Inflammatory macrophage treated with lipopolysaccharide for 4 hours (primary cell): ENCODE data around the gene C10orf90.

Source experiments
- DNase-seq: peaks from one replicate; pipeline ENCODE4 v3.0.0-alpha.2; 2020

The C10orf90 gene

DNA sequence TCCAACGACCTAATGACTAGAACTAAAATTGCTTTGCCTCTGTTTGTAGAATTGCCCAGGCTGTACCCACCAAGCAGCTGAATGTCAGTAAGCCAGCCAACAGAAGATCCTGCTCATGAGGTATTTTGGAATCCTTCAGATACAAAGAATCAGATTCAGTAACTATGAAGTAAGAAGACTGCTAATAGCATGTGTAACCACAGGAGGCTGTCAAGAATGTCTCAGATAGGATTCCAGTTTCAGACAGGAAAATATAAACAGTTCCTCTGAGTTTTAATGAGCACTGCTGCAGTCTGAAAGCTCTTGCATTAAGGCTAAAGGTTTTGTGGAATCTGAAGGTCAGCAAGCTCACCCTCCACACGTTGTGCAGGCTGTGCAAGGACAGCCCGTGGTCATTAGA is 169.6 kb downstream of the C10orf90 start:
- no peak for DNase-seq

GRCh38 chr10:126500185-126500584 is 170.3 kb downstream of the C10orf90 start:
- DNase-seq: no peak

- DNase-seq: no peak
Measured at GRCh38 chr10:126499744-126500143, 170.7 kb downstream of the C10orf90 start.

DNA sequence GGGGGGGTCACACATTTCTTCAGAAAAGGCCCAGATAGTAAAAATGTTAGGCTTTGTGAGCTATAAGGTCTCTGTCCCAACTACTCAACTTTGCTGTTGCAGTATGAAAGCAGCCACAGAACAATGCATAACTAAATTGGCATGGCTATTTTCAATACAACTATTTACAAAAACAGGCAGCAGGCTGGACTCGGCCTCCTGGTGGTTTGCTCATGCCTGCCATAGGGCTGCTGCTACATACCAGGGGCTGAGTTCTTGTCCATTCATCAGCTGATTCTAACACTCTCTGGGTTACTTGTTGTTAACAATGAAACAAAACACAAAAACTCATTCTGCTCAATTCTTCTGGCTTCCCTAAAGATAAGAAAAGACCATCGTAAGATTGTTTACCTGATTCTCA is 172.8 kb downstream of the C10orf90 start:
- DNase-seq: no peak

DNA sequence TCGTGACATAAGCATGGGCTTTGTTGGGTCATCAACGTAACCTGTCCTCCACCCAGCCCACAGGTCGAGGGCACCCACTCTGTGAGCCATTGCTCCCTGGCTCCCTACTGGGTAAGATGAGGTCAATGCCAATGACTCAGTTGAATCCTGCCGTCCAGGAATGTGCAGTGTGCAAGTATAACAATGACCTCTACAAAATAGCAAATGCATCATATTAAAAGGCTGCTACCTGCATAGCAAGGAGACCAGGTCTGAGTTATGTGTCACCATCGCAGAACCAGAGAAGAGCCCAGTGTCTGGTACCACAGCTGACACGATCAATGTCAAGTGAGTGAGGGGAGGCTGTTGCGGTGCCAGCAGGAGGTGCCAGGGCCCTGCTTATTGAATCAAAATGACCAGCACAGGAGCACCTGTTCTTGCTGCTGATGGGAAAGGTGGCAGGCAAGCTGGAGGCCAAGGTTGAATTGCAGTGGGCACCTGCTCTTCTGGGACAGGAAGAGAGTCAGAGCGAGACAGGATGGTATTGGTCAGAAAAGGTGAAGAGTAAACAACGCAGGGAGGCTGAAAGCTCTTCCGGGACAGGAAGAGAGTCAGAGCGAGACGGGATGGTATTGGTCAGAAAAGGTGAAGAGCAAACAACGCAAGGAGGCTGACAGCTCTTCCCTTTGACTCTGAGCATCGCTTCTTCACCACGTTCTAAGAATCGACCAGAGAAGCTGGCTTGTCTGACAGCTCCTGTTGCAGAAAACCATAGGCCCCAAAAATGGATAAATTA is 173.5 kb downstream of the C10orf90 start:
- no peak for DNase-seq

- no peak for DNase-seq
Measured at GRCh38 chr10:126491476-126491875, 179.0 kb downstream of the C10orf90 start.

DNA sequence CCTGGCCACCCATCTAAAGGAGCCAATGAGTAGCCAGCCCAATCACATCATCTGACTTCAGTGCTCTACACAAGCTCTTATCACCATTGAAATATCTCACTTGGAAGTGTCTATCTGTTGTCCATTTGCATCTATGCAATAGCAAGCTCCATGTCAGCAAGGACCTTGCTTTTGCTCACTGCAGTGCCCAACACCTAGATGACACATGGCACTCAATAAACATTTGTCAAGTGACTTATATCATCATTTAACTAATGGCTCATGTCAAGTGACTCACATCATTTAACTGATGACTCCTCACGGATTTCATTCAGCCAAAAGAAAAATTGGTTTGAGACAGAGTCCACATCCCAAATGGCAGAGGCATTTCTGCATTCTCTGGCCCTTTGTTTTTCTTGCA is 189.3 kb downstream of the C10orf90 start:
- DNase-seq: no peak

GRCh38 chr10:126480648-126481047 is 189.8 kb downstream of the C10orf90 start:
- no peak for DNase-seq

DNA sequence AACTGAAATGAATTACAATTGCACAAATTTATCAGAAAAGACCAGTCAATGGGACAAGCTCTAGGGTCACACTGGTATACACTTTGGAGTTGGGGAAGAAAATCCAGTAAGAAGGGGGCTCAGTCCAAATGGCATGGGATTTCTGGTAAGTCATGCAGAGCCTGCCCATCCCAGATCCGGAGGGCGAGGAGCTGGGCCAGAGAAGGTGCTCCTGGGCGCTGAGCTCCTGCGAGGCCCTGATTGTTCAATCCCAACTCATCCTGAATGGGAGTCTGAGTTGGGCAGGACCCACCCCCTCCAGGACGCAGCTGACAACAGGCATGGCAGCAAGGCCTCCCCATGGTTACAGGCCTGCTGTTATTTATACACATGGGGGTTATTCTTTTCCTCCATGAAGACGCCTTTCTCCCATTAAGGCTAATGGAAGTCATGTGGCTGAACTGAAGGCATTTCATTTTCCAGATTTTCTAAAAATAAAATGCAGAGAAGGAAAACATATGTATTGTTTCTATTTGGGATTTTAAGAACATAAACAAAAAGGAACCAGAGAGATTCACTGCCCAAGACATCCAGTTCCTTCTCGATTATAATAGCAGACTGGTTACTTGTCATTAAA is 191.1 kb downstream of the C10orf90 start:
- no peak for DNase-seq

DNA sequence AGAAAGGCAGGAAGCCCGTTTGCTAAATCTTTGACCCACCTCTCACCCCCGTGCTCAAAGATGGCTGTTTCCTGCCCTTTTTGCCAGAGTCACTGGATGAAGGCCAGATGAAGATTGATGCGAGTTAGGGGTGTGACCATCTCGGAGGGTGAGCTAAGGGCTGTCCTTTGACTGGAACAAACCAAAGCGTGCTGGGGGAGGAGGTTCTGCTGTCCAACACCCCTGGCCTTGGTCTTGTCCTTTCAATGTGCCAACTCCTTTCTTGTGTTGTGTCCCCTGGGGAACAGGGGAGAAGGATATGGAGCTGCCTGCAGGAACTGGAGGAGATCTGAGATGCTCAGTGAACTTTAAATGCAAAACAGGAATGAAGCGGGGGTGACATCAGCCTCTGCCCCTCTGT is 191.9 kb downstream of the C10orf90 start:
- no peak for DNase-seq

- no peak for DNase-seq
Measured at GRCh38 chr10:126476246-126476645, 194.2 kb downstream of the C10orf90 start.

DNA sequence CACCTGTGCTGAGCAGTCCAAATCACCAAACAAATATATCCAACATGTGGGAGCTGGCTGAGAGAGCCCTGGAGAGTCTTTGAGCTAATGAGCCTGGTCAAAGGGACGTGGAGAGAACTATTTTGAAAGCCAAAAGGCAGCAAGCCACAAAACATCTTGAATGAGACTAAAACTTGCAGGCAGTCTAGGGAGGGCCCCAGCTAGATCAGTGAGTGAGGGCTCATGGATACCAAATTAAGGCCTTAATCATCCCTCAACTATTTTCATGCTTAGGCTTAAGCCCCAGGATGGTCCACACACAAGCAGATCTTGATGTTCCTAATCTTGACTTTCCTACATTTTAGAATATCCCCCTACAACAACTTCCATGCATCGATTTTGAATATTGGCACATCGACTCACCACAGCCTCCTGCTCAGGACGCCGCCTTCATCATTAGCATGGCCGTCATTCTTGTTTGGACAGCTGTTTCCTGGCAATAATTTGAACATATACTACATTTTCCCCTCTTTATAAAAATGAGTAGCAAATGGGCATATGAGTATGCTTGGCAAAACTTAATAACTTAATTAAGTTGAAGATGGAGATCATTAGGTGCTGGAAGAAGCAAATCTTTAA is 195.3 kb downstream of the C10orf90 start:
- DNase-seq: no peak

DNA sequence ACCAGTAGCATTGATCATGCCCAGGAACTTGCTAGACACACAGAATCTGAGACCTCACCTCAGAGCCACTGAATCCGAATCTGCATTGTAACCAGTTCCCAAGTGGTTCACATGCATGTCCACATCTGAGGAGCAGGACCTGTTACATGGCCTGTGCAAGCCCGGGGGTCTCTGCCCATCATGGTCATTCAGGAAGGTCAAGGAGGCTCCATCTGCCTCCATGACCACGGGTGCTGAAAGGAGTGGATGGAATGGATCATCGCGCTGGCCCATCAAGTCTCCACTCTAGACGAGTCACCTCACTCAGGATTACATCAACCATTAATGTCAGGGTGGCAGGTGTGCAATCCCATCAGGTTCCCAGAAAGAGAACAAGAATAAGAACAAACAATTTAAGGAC is 196.5 kb downstream of the C10orf90 start:
- DNase-seq: no peak

GRCh38 chr10:126470991-126471390 is 199.5 kb downstream of the C10orf90 start:
- no peak for DNase-seq

DNA sequence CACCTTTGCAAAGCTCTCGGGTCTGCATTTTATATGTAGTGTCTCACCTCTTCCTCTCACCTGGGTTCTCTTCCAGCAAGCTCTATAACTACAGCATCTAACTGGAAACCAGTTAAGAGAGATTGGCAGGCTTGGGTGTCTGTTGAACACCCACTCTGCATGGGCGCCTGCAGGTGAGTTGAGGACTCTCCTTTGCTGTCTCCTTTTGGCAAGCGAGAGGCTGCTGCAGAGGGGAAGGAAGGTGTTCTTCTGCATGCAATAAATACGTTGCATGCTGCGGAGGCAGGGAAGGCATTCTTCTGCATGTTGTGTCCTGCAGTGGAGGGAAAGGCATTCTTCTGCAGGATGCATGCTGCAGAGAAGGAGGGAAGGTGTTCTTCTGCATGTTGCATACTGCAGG is 200.8 kb downstream of the C10orf90 start:
- no peak for DNase-seq

- no peak for DNase-seq
Measured at GRCh38 chr10:126468876-126469643, 201.4 kb downstream of the C10orf90 start.

- DNase-seq: no peak
Measured at GRCh38 chr10:126468467-126468866, 202.0 kb downstream of the C10orf90 start.

DNA sequence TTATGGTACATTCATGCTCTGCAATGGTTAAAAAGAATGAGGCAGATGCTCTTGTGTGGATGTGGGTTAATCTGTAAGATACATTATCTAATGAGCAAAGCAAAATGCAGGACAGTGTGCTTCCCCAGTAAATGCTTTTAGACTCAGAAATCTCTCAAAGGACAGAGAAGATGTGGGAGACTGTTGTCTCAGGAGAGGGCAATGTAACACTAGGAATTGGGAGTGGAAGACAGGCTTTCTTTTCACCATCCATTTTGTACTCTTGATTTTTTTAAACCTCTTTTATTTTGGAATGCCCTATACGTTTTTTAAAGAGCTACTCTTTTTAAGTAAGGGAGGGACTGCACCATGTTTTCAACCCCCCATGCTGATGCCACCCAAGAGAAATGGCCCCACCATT is 204.7 kb downstream of the C10orf90 start:
- no peak for DNase-seq

DNA sequence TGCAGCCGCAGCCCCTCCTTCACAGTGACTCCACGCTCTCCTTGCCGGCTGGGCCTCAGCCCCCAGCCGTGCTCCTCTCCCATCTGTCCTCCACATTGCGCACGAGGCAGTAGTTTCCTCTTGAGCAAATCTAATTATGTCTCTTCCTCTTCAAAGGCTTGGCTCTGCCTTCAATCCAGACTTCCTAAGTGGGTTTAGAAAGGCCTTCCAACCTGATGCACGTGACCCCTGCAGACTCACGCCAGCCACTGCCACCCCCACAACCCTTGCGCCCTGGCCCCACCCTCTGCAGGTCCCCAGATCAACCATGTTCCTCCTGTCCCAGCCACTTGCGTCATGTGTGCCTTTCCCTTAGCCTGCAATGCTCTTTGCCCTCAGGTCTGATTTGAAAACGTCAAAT is 207.2 kb downstream of the C10orf90 start:
- no peak for DNase-seq

DNA sequence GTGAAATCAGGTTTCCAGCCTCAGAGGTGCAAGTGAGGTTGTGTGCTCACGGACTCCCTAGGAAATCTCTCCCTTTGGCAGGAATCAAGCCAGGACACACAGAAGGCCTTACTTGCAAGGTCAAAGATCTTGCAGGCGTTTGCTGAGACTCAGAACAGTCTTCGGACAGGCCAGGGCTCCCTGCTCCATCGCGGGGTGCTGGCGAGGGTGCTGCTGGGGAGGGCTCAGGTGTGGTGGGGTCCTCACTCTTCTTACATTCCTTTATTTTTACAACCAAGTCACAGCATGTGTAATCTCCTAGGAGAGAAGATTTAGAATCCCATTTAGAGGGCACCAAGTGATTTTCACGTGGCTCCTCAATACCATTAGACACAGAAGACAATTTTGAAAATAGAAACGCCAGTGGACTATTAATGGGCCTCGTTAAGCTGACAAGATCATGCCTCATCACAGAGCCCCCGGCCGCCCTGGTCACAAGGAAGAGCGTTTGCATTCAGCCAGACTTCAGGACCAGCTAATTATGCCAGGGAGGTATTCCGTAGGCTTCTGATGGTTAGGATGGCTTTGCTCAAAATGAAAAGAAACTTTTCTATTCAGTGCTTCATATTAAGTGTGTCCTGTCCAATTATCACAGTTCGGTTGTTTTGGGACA is 209.1 kb downstream of the C10orf90 start:
- DNase-seq: no peak

DNA sequence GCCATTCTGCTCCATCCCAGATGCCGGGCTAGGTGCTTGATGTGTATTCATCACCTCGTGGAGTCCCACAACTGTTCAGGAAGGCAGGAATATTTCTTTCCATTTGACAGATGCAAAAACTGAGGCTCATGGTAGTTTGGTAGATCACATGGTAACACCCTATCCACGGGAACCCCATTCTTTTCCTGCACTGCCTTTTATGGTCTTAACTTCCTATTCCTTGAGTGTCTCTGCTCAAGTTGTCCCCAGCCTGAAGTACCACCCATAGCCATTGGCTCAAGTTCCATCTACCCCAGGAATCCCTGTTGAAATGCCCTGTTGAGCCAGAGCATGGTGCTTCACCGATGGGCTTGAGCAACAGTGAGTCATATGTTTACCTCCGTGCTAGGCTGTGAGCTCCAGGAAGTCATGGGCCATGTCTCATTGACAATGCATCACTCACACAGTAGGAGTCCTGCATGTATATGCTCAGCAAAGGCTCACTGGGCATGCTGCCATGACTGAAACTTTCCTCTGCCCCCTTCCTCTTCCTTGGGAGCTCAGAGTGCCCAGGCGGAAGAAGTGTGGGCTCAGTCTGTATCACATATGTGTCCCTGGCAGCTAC is 210.5 kb downstream of the C10orf90 start:
- DNase-seq: no peak

DNA sequence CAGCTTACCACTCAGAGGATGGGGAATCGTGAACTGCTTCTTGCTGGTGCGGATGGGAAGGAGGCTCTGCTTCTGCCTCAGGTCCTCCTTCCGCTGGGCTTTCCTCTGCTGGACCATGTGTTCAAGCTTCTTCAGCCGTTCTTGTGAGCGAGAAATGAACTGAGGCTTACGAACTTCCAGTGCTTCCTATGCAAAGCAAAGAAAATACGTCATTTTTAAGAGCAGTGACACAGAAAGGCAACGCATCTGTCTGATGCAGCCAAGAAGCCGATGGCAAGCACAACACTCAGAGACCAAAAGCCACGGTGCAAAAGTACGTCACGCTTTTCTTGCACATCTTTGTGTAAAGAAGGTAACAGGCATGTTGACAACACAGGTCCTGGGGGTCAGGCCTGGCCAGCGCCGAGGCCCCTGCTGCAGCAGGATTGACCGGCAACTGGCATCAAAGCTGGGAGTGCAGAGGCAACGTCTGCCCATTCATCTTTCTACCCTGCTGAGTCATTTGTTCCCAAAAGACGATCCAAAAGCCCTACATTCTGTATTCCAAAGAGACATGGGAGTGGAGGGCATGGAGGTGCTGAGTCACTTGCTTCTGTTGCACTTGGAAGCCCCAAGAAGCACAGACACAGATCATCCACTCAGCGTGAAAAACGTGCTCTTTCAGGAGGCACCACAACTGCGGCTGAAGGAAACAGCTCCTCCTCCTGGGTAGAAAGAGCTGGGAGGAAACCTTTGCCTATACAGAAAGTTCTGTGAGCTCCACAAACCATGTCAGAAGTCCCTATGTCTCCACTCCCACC is 211.3 kb downstream of the C10orf90 start:
- no peak for DNase-seq
